ENCODE measurements around the gene ESRRA. TPM values are rescaled to one million over a fixed set of nuclear protein-coding genes. Genes with fewer than 3 reads are reported as not detected.

Gene ESRRA
- total and polyA plus RNA-seq, 10 of the 15 experiments (the other 5 are each of a cell fraction or from before 2014, with no cell fraction given) = 0.32 to 48.9 (median 12.6) TPM

DNA sequence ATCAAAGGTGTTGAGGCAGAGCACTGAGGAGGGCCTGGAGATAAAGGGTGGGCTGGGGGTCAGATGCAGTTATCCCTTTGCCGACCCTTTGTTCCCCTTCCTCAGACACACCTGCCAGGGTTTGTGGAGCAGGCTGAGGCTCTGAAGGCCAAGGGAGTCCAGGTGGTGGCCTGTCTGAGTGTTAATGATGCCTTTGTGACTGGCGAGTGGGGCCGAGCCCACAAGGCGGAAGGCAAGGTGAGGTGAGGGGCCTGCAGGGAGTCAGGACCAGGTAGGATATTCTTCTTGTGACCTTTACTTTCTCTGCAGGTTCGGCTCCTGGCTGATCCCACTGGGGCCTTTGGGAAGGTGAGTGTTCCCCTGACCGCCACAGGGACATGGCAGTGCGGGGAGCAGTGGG is 15.2 kb downstream of the ESRRA start:
- no peak for DNase-seq (ENCODE audit: low read depth, low spot score)
- POLR2A ChIA-PET = interaction anchor here (0.7 to 1.3 kb wide), 2 partner anchors 32 to 482 kb away, joined by 3 read pairs; partner anchors contain the start of gene MARK2
- Histone ChIP-seq H3K36me3 (ENCODE audit: control insufficient read depth in 2 of 2, insufficient read depth in 2 of 2, low read length in 1 of 2) (peaks cover 0 to 6% of the 10 kb centered on the region in 2 experiments; a peak in 2 of 4 replicates), H3K9ac (ENCODE audit: control insufficient read depth, insufficient read depth, low read length) (no peak overlapping the region), H3K4me1 (ENCODE audit: control insufficient read depth, insufficient read depth, low read length) (peaks cover 9% of the 10 kb centered on the region), H4K20me1 (ENCODE audit: control insufficient read depth, insufficient read depth) (no peaks in the 10 kb centered on the region), H3K4me3 (no peak overlapping the region), H2AFZ (ENCODE audit: control insufficient read depth, low read depth, low read length) (no peak overlapping the region), H3K27ac (ENCODE audit: control insufficient read depth, insufficient read depth) (no peak overlapping the region), H3K79me2 (ENCODE audit: control insufficient read depth, insufficient read depth, low read length) (peaks cover 26% of the 10 kb centered on the region), H3K9me3 (replicated peaks; ENCODE audit: control insufficient read depth, insufficient read depth, low read length) (no peaks in the 10 kb centered on the region), H3K27me3 (replicated peaks in 1 of 2; ENCODE audit: control insufficient read depth in 2 of 2, insufficient read depth in 2 of 2, low read length in 1 of 2) (no peaks in the 10 kb centered on the region), H3K4me2 (ENCODE audit: control insufficient read depth, insufficient read depth) (no peak overlapping the region)
- intact Hi-C loops (cut with micrococcal nuclease; ENCODE audit: unreplicated experiment) (no loop called here), in situ Hi-C loops (cut with MboI) (no loop called here)
- SMC1A ChIA-PET (ENCODE audit: uncharacterized antibody, unreplicated experiment) = interaction anchor here (5.3 kb wide), 1 partner anchor 12 kb away, joined by 71 read pairs; no protein-coding TSS in a partner anchor
- no peak for FAIRE-seq
- WGBS (ENCODE audit: insufficient coverage, insufficient replicate concordance, low lambda C conversion rate, missing lambda C conversion rate) = over 99% methylated on average over 7 of the region's 7 CpGs
- TF ChIP-seq PAX5 (IDR thresholded peaks at IDR 0.05; ENCODE audit: borderline replicate concordance, low read depth, low read length) (no peak), NBN (IDR thresholded peaks at IDR 0.05) (no peak), FOXM1 (IDR thresholded peaks at IDR 0.05; ENCODE audit: low read depth, low read length) (no peak), IRF4 (IDR thresholded peaks at IDR 0.05; ENCODE audit: low read depth, low read length) (no peak), CREM (IDR thresholded peaks at IDR 0.05; ENCODE audit: low read depth) (no peak), MXI1 (IDR thresholded peaks at IDR 0.05; ENCODE audit: low read depth, low read length) (no peak), SREBF2 (IDR thresholded peaks at IDR 0.05; ENCODE audit: low read length) (no peak), FOXK2 (IDR thresholded peaks at IDR 0.05) (no peak)
- TF ChIP-seq, protein P1, sequence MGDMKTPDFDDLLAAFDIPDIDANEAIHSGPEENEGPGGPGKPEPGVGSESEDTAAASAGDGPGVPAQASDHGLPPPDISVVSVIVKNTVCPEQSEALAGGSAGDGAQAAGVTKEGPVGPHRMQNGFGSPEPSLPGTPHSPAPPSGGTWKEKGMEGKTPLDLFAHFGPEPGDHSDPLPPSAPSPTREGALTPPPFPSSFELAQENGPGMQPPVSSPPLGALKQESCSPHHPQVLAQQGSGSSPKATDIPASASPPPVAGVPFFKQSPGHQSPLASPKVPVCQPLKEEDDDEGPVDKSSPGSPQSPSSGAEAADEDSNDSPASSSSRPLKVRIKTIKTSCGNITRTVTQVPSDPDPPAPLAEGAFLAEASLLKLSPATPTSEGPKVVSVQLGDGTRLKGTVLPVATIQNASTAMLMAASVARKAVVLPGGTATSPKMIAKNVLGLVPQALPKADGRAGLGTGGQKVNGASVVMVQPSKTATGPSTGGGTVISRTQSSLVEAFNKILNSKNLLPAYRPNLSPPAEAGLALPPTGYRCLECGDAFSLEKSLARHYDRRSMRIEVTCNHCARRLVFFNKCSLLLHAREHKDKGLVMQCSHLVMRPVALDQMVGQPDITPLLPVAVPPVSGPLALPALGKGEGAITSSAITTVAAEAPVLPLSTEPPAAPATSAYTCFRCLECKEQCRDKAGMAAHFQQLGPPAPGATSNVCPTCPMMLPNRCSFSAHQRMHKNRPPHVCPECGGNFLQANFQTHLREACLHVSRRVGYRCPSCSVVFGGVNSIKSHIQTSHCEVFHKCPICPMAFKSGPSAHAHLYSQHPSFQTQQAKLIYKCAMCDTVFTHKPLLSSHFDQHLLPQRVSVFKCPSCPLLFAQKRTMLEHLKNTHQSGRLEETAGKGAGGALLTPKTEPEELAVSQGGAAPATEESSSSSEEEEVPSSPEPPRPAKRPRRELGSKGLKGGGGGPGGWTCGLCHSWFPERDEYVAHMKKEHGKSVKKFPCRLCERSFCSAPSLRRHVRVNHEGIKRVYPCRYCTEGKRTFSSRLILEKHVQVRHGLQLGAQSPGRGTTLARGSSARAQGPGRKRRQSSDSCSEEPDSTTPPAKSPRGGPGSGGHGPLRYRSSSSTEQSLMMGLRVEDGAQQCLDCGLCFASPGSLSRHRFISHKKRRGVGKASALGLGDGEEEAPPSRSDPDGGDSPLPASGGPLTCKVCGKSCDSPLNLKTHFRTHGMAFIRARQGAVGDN (IDR thresholded peaks at IDR 0.05) = no peak
- no TSS peak for BruUV-seq (replicated peaks)
- no peak for ATAC-seq
- RAD21 ChIA-PET (ENCODE audit: unreplicated experiment) = interaction anchor here (1.6 to 5.6 kb wide), 2 partner anchors 11 to 37 kb away, joined by 5 to 176 read pairs; partner anchors contain the start of gene RPS6KA4
- CTCF ChIA-PET = interaction anchor here (5.5 to 5.9 kb wide), 2 partner anchors 16 to 33 kb away, joined by 143 to 228 read pairs; partner anchors contain the start of gene CCDC88B
